Liver (tissue), 3 donors: ENCODE measurements around the gene ZNF584.

ENCODE experiments used
- GABPA ChIP-seq, 2 donors: IDR thresholded peaks in 1 of 2; conservative IDR thresholded peaks in 1 of 2; 2 replicates each; pipeline ENCODE4 v1.6.1; 2016; ENCODE audit warnings: antibody characterized with exemption in 2 of 2, mild to moderate bottlenecking in 1 of 2, moderate library complexity in 1 of 2
- JUND ChIP-seq, 2 donors: IDR thresholded peaks; 2 replicates each; pipeline ENCODE4 v1.6.1; 2016; ENCODE audit warnings: antibody characterized with exemption in 2 of 2
- NR2F2 ChIP-seq: IDR thresholded peaks from 2 replicates; pipeline ENCODE4 v1.6.1; 2016; ENCODE audit warnings: antibody characterized with exemption
- RAD21 ChIP-seq, 2 donors: IDR thresholded peaks; 2 replicates each; pipeline ENCODE4 v1.6.1; 2016; ENCODE audit warnings: antibody characterized with exemption in 2 of 2, mild to moderate bottlenecking in 2 of 2
- RXRA ChIP-seq, 2 donors: IDR thresholded peaks; 2 replicates each; pipeline ENCODE4 v1.6.1; 2017 to 2018; ENCODE audit warnings: antibody characterized with exemption in 2 of 2, mild to moderate bottlenecking in 1 of 2
- SP1 ChIP-seq: IDR thresholded peaks from 2 replicates; pipeline ENCODE4 v1.6.1; 2018; ENCODE audit warnings: antibody characterized with exemption, mild to moderate bottlenecking
- YY1 ChIP-seq: IDR thresholded peaks from 2 replicates; pipeline ENCODE4 v1.6.1; 2016; ENCODE audit warnings: antibody characterized with exemption, mild to moderate bottlenecking
- TF ChIP-seq, protein P1 (sequence below): fragments of 150-350 bp; IDR thresholded peaks from 2 replicates; pipeline ENCODE4 v1.5.1; 2017; ENCODE audit warnings: improper control_type of control experiment, low read depth, low read length; ENCODE audit not compliant: missing input control
- TF ChIP-seq, protein P2 (sequence below): IDR thresholded peaks from 2 replicates; pipeline ENCODE4 v1.6.1; 2016; ENCODE audit warnings: antibody characterized with exemption
- TF ChIP-seq, protein P3 (sequence below): IDR thresholded peaks from 2 replicates; pipeline ENCODE4 v1.6.1; 2016; ENCODE audit warnings: antibody characterized with exemption, mild to moderate bottlenecking
- TF ChIP-seq, protein P4 (sequence below): IDR thresholded peaks from 2 replicates; pipeline ENCODE4 v1.6.1; 2016; ENCODE audit warnings: antibody characterized with exemption
- donor health status: healthy.
- donor health status: healthy.

DNA sequence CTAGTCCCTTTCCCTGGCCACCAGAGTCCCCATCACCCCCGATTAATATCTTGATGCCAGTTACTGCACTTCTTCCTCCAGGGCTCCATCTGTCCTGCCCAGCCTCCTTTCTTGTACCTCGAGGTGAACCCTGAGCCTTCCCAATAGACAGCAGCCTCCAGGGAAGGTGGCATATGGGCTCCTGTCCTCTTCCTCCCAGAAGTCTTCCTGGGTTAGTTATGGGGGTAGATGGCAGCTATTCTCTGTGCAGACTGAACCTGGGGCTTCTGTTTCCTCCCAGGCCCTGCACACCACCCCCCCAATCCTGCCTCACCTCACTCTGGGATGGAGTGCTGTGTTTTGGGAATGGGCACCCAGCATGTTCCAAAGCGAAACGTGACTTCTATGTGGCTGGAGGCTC, 10.4 kb upstream of the ZNF584 start:
- TF ChIP-seq, protein P1, sequence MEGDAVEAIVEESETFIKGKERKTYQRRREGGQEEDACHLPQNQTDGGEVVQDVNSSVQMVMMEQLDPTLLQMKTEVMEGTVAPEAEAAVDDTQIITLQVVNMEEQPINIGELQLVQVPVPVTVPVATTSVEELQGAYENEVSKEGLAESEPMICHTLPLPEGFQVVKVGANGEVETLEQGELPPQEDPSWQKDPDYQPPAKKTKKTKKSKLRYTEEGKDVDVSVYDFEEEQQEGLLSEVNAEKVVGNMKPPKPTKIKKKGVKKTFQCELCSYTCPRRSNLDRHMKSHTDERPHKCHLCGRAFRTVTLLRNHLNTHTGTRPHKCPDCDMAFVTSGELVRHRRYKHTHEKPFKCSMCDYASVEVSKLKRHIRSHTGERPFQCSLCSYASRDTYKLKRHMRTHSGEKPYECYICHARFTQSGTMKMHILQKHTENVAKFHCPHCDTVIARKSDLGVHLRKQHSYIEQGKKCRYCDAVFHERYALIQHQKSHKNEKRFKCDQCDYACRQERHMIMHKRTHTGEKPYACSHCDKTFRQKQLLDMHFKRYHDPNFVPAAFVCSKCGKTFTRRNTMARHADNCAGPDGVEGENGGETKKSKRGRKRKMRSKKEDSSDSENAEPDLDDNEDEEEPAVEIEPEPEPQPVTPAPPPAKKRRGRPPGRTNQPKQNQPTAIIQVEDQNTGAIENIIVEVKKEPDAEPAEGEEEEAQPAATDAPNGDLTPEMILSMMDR: no peak
- TF ChIP-seq JUND (IDR thresholded peaks at IDR 0.05): no peak
- no peak for TF ChIP-seq RAD21 (IDR thresholded peaks at IDR 0.05)
- TF ChIP-seq, protein P2, sequence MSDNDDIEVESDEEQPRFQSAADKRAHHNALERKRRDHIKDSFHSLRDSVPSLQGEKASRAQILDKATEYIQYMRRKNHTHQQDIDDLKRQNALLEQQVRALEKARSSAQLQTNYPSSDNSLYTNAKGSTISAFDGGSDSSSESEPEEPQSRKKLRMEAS: no peak
- TF ChIP-seq SP1: no peak
- TF ChIP-seq NR2F2: no peak
- TF ChIP-seq, protein P3, sequence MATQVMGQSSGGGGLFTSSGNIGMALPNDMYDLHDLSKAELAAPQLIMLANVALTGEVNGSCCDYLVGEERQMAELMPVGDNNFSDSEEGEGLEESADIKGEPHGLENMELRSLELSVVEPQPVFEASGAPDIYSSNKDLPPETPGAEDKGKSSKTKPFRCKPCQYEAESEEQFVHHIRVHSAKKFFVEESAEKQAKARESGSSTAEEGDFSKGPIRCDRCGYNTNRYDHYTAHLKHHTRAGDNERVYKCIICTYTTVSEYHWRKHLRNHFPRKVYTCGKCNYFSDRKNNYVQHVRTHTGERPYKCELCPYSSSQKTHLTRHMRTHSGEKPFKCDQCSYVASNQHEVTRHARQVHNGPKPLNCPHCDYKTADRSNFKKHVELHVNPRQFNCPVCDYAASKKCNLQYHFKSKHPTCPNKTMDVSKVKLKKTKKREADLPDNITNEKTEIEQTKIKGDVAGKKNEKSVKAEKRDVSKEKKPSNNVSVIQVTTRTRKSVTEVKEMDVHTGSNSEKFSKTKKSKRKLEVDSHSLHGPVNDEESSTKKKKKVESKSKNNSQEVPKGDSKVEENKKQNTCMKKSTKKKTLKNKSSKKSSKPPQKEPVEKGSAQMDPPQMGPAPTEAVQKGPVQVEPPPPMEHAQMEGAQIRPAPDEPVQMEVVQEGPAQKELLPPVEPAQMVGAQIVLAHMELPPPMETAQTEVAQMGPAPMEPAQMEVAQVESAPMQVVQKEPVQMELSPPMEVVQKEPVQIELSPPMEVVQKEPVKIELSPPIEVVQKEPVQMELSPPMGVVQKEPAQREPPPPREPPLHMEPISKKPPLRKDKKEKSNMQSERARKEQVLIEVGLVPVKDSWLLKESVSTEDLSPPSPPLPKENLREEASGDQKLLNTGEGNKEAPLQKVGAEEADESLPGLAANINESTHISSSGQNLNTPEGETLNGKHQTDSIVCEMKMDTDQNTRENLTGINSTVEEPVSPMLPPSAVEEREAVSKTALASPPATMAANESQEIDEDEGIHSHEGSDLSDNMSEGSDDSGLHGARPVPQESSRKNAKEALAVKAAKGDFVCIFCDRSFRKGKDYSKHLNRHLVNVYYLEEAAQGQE: no peak
- no peak for TF ChIP-seq GABPA (IDR thresholded peaks at IDR 0.05 in 1 of 2, conservative IDR thresholded peaks at IDR 0.05 in 1 of 2)
- TF ChIP-seq, protein P4, sequence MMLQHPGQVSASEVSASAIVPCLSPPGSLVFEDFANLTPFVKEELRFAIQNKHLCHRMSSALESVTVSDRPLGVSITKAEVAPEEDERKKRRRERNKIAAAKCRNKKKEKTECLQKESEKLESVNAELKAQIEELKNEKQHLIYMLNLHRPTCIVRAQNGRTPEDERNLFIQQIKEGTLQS: no peak
- TF ChIP-seq YY1: no peak
- TF ChIP-seq RXRA (IDR thresholded peaks at IDR 0.05): no peak
